Dermis microvascular lymphatic vessel endothelial cell (primary cell): ENCODE data around the gene COL18A1. TPM values are rescaled to one million over a fixed set of nuclear protein-coding genes. Genes with fewer than 3 reads are reported as not detected.
A peak's percentile ranks its signal among the peaks of the same experiment; 100 is the strongest.

Source experiments
- DNase-seq, 2 donors: peaks; one replicate each; pipeline versions ENCODE4 v3.0.0 to v3.0.0-alpha.2; 2010; ENCODE audit warnings: low read depth in 2 of 2
- total RNA-seq: library from RNA; depleted of rRNA; stranded (reverse); fragments of >200 nt; gene quantifications from 2 replicates; pipeline ENCODE4 v1.2.1, GENCODE V29; 2014

The COL18A1 gene
- total RNA-seq, 1 donor from 2014 or later: 170 TPM

GRCh38 chr21:45401916-45402900, 2.8 kb upstream of the COL18A1 start:
- DNase-seq: no peak

GRCh38 chr21:45403133-45403824, 1.7 kb upstream of the COL18A1 start:
- DNase-seq: no peak

GRCh38 chr21:45403825-45404729, 888 bp upstream of the COL18A1 start:
- peak in 1 of 2 donors; percentile 25 for DNase-seq

GRCh38 chr21:45405271-45405818, 380 bp downstream of the COL18A1 start:
- DNase-seq: peak in 1 of 2 donors; percentile 72

GRCh38 chr21:45405819-45406762, 1.1 kb downstream of the COL18A1 start:
- DNase-seq: peak; percentile 73 to 87

- no peak for DNase-seq
These were observed 2.0 kb downstream of the COL18A1 start for GRCh38 chr21:45406801-45407628.

GRCh38 chr21:45407629-45408247, 2.8 kb downstream of the COL18A1 start:
- DNase-seq: no peak

GRCh38 chr21:45408271-45408791, 3.4 kb downstream of the COL18A1 start:
- DNase-seq: no peak

GRCh38 chr21:45408801-45409261, 3.9 kb downstream of the COL18A1 start:
- DNase-seq: no peak

- DNase-seq: no peak
These were observed 4.6 kb downstream of the COL18A1 start for GRCh38 chr21:45409466-45410150.

GRCh38 chr21:45410151-45410864, 5.3 kb downstream of the COL18A1 start:
- no peak for DNase-seq

- no peak for DNase-seq
These were observed 6.2 kb downstream of the COL18A1 start for GRCh38 chr21:45410865-45411809.

- DNase-seq: no peak
These were observed 6.8 kb downstream of the COL18A1 start for GRCh38 chr21:45411810-45412206.

GRCh38 chr21:45412491-45412890, 7.5 kb downstream of the COL18A1 start:
- DNase-seq: no peak

- DNase-seq: peak; percentile 32 to 51
These were observed 8.1 kb downstream of the COL18A1 start for GRCh38 chr21:45412909-45413611.
